A673 (cell line): ENCODE measurements around the gene SEH1L.

Experiments used
- CTCF ChIP-seq: fragments of 300-800, 200-600 bp; sonication (generic); conservative IDR thresholded peaks from 2 replicates; pipeline ENCODE4 v1.5.1; 2017; ENCODE audit warnings: low read depth, mild to moderate bottlenecking, antibody characterized with exemption, low read length, moderate library complexity, mixed read lengths
- EZH2 ChIP-seq: fragments of 200-600 bp; sonication (generic); IDR thresholded peaks from 2 replicates; pipeline ENCODE4 v1.6.1; 2017; ENCODE audit warnings: borderline replicate concordance, low read depth, mild to moderate bottlenecking, mixed read lengths, antibody characterized with exemption, low read length; ENCODE audit not compliant: poor library complexity, severe bottlenecking

- TF ChIP-seq CTCF (no peak), EZH2 (no peak)
Observed at GRCh38 chr18:12960853-12961397, 13.1 kb downstream of the SEH1L start.
